Muscle layer of colon (tissue), 2 donors: Measurements from ENCODE around the gene ELMO3.

ENCODE experiments used
- H3K27ac ChIP-seq: one replicate; pipeline ENCODE4 v1.7.0; 2013; ENCODE audit warnings: low read depth, mild to moderate bottlenecking, low read length, moderate library complexity
- H3K27me3 ChIP-seq, 2 donors: one replicate each; pipeline ENCODE4 v1.7.0; 2013; ENCODE audit warnings: low read length in 2 of 2, mild to moderate bottlenecking in 2 of 2; ENCODE audit not compliant: insufficient read depth in 2 of 2, control insufficient read depth in 1 of 2
- H3K36me3 ChIP-seq: one replicate; pipeline ENCODE4 v1.7.0; 2013; ENCODE audit warnings: mild to moderate bottlenecking, low read length; ENCODE audit not compliant: insufficient read depth
- H3K4me1 ChIP-seq: one replicate; pipeline ENCODE4 v1.7.0; 2013; ENCODE audit warnings: mild to moderate bottlenecking, low read length; ENCODE audit not compliant: insufficient read depth
- H3K4me3 ChIP-seq, 2 donors: one replicate each; pipeline ENCODE4 v1.7.0; 2013; ENCODE audit warnings: low read length in 2 of 2, low read depth in 1 of 2, mild to moderate bottlenecking in 1 of 2, moderate library complexity in 1 of 2
- H3K9ac ChIP-seq: one replicate; pipeline ENCODE4 v1.7.0; 2013; ENCODE audit warnings: low read length
- H3K9me3 ChIP-seq: one replicate; pipeline ENCODE4 v1.7.0; 2013; ENCODE audit warnings: mild to moderate bottlenecking, low read length
- donor health status: abdominal sarcoma.
- donor health status: Adenocarcinoma of cecum.

The ELMO3 gene

GRCh38 chr16:67252609-67253497 lies 53.9 kb downstream of the ELMO3 start:
- Histone ChIP-seq H3K4me1 (peaks cover 11% of the 10 kb centered on the region), H3K4me3 (no peak overlapping the region), H3K27me3 (peaks cover 22 to 55% of the 10 kb centered on the region in 2 donors), H3K36me3 (no peaks in the 10 kb centered on the region), H3K9ac (no peak overlapping the region), H3K27ac (no peak overlapping the region), H3K9me3 (no peaks in the 10 kb centered on the region)
